Endothelial cell of umbilical vein (primary cell): ENCODE results near the gene MTERF1. TPM values are rescaled to one million over a fixed set of nuclear protein-coding genes. Genes with fewer than 3 reads are reported as not detected.

ENCODE experiments used
- BruUV-seq: library from RNA; stranded (reverse); fragments of 400-500 nt; replicated peaks from 2 replicates; lab custom pipeline; 2021; lab: Mats Ljungman, UMichigan
- CTCF ChIA-PET: fragments of 300-600, 350-600 bp; sonication (Branson Sonifier 250); formaldehyde crosslinking; loops from one replicate; lab custom pipeline; 2021; ENCODE audit warnings: antibody characterized with exemption, inconsistent platforms; lab: Charles Lee
- POLR2A ChIA-PET: fragments of 300-600, 350-600 bp; sonication (Branson Sonifier 250); formaldehyde crosslinking; loops from one replicate; lab custom pipeline; 2021; ENCODE audit warnings: antibody characterized with exemption, inconsistent platforms; lab: Charles Lee
- DNase-seq: peaks from one replicate; pipeline ENCODE4 v3.0.0-alpha.2; 2011; ENCODE audit warnings: low read depth, low spot score
- FAIRE-seq: peaks from 2 replicates; lab custom pipeline; 2011; peaks lifted over from hg19 to GRCh38; lab: Jason Lieb, UNC
- H2AFZ ChIP-seq: 2 replicates; pipeline ENCODE4 v1.6.0; 2012; ENCODE audit warnings: low read depth, low read length, control low read depth, inconsistent platforms
- H3K27ac ChIP-seq: 2 replicates; pipeline ENCODE4 v1.5.1; 2011; ENCODE audit warnings: low read depth, mild to moderate bottlenecking, control low read depth, low read length, moderate library complexity; ENCODE audit not compliant: insufficient read depth
- H3K27me3 ChIP-seq, 2 experiments: 2 replicates each; pipeline versions ENCODE4 v1.6.0 to v1.6.1; 2011; ENCODE audit warnings: low read length in 2 of 2, mixed read lengths in 1 of 2; ENCODE audit not compliant: control insufficient read depth in 2 of 2, insufficient read depth in 2 of 2
- H3K36me3 ChIP-seq, 2 experiments: 2 replicates in 1 of 2; 3 replicates in 1 of 2; pipeline ENCODE4 v1.5.1; 2011; ENCODE audit warnings: low read length in 2 of 2, mild to moderate bottlenecking in 1 of 2, moderate library complexity in 1 of 2; ENCODE audit not compliant: control insufficient read depth in 2 of 2, insufficient read depth in 2 of 2; ENCODE audit errors: extremely low read depth in 1 of 2
- H3K4me1 ChIP-seq: 3 replicates; pipeline ENCODE4 v1.5.1; 2011; ENCODE audit warnings: mild to moderate bottlenecking, low read length; ENCODE audit not compliant: control insufficient read depth, insufficient read depth; ENCODE audit errors: extremely low read depth
- H3K4me2 ChIP-seq: 2 replicates; pipeline ENCODE4 v1.6.1; 2011; ENCODE audit warnings: low read length, control low read depth, mixed read lengths; ENCODE audit not compliant: insufficient read depth
- H3K4me3 ChIP-seq, 3 experiments: fragments of 200-600 bp in 1 of 3; sonication (generic), shearing (Covaris generic) in 1 of 3; replicated peaks in 1 of 3; 2 replicates each; pipeline ENCODE4 v1.5.1; 2011 to 2016; ENCODE audit warnings: control low read depth in 3 of 3, low read length in 3 of 3, mild to moderate bottlenecking in 2 of 3, inconsistent platforms in 1 of 3, low read depth in 1 of 3, moderate library complexity in 1 of 3; ENCODE audit not compliant: insufficient read depth in 1 of 3
- H3K79me2 ChIP-seq: 2 replicates; pipeline ENCODE4 v1.6.0; 2012; ENCODE audit warnings: low read length, inconsistent platforms; ENCODE audit not compliant: control insufficient read depth, insufficient read depth
- H3K9ac ChIP-seq: replicated peaks from 2 replicates; pipeline ENCODE3; 2011; ENCODE audit warnings: low read length, control low read depth; ENCODE audit not compliant: insufficient read depth; ENCODE audit errors: extremely low read depth
- H3K9me1 ChIP-seq: replicated peaks from 3 replicates; pipeline ENCODE4 v1.6.0; 2011; ENCODE audit warnings: mild to moderate bottlenecking, low read length; ENCODE audit not compliant: control insufficient read depth, insufficient read depth; ENCODE audit errors: extremely low read depth
- H3K9me3 ChIP-seq: replicated peaks from 2 replicates; pipeline ENCODE4 v1.5.1; 2012; ENCODE audit warnings: low read length, inconsistent platforms; ENCODE audit not compliant: control insufficient read depth, insufficient read depth
- H4K20me1 ChIP-seq: replicated peaks from 2 replicates; pipeline ENCODE3; 2011; ENCODE audit warnings: mild to moderate bottlenecking, low read length; ENCODE audit not compliant: control insufficient read depth, insufficient read depth; ENCODE audit errors: extremely low read depth
- CTCF ChIP-seq, 2 donors: IDR thresholded peaks; 1 replicate in 1 of 2; 2 replicates in 1 of 2; pipeline ENCODE4 v1.5.1; 2011; ENCODE audit warnings: low read length in 2 of 2, mild to moderate bottlenecking in 2 of 2, moderate library complexity in 2 of 2, control low read depth in 1 of 2, inconsistent platforms in 1 of 2, low read depth in 1 of 2; ENCODE audit not compliant: insufficient read depth in 1 of 2; ENCODE audit errors: extremely low read depth in 1 of 2
- EZH2 ChIP-seq: IDR thresholded peaks from 2 replicates; pipeline ENCODE4 v1.6.1; 2012; ENCODE audit warnings: borderline replicate concordance, low read depth, mild to moderate bottlenecking, moderate library complexity, low read length, inconsistent platforms; ENCODE audit not compliant: severe bottlenecking
- FOS ChIP-seq: IDR thresholded peaks from 2 replicates; pipeline ENCODE4 v1.6.1; 2011; ENCODE audit warnings: mild to moderate bottlenecking, low read length, moderate library complexity, borderline replicate concordance; ENCODE audit not compliant: insufficient read depth
- GATA2 ChIP-seq: IDR thresholded peaks from 2 replicates; pipeline ENCODE4 v1.7.0; 2011; ENCODE audit warnings: low read depth, mild to moderate bottlenecking, moderate library complexity, mixed read lengths, low read length; ENCODE audit not compliant: insufficient read length, insufficient read depth
- JUN ChIP-seq: IDR thresholded peaks from 2 replicates; pipeline ENCODE4 v1.6.1; 2011; ENCODE audit warnings: borderline replicate concordance, low read depth; ENCODE audit not compliant: insufficient read length, insufficient read depth
- MAX ChIP-seq: IDR thresholded peaks from 2 replicates; pipeline ENCODE4 v1.6.1; 2011; ENCODE audit not compliant: insufficient read depth, insufficient read length
- MYC ChIP-seq: IDR thresholded peaks from one replicate; pipeline ENCODE4 v1.6.1; 2011; ENCODE audit warnings: mild to moderate bottlenecking, low read depth, low read length
- POLR2A ChIP-seq: IDR thresholded peaks from 2 replicates; pipeline ENCODE4 v1.6.1; 2012; ENCODE audit warnings: low read depth, mild to moderate bottlenecking, control low read depth, low read length
- POLR2AphosphoS5 ChIP-seq: IDR thresholded peaks from 2 replicates; pipeline ENCODE4 v1.6.1; 2012; ENCODE audit warnings: low read depth, mild to moderate bottlenecking, control low read depth, low read length, moderate library complexity; ENCODE audit not compliant: insufficient read depth
- dilution Hi-C: fragments of 300-500 bp; cut with MboI; formaldehyde crosslinking; loops from one replicate; pipeline ENCODE4 v1.15.0; 2019; ENCODE audit warnings: low sequenced_read_pairs; ENCODE audit not compliant: extremely low pct_ligation_motif_present
- intact Hi-C: fragments of 100-400 bp; cut with micrococcal nuclease; formaldehyde crosslinking; loops from one replicate; pipeline ENCODE4 v1.10.0; 2022
- polyA plus RNA-seq, 4 experiments: library from polyadenylated mRNA; depleted of rRNA in 3 of 4; stranded (reverse) in 3 of 4; unstranded in 1 of 4; fragments of >200 nt; gene quantifications; 2 replicates each; pipeline versions ENCODE4 v1.2.1 to v1.2.3, GENCODE V29; 2011 to 2012; ENCODE audit warnings: missing spikeins in 1 of 4
- total RNA-seq: library from RNA; stranded (reverse); gene quantifications from 2 replicates; pipeline ENCODE4 v1.2.3, GENCODE V29; 2021

The MTERF1 gene
- total and polyA plus RNA-seq, 2 donors (not counting 3 experiments of a cell fraction or from before 2014, with no cell fraction given), result 3.1 to 10.2 TPM

- no peaks in the 10 kb centered on the region for H3K79me2 ChIP-seq
- no peak for DNase-seq
- no peak overlapping the region for H2AFZ ChIP-seq
- BruUV-seq, result no TSS peak
- POLR2A ChIA-PET, result no interaction called here
- no peaks in the 10 kb centered on the region for H3K9me1 ChIP-seq
- intact Hi-C loops, result no loop called here
- H4K20me1 ChIP-seq, result no peaks in the 10 kb centered on the region
- H3K27ac ChIP-seq, result no peak overlapping the region
- H3K9me3 ChIP-seq, result no peaks in the 10 kb centered on the region
- no peaks in the 10 kb centered on the region for H3K27me3 ChIP-seq
- no peak overlapping the region for H3K9ac ChIP-seq
- dilution Hi-C loops, result no loop called here
- no peak for TF ChIP-seq MYC
- TF ChIP-seq POLR2AphosphoS5, result no peak
- TF ChIP-seq POLR2A, result no peak
- TF ChIP-seq MAX, result no peak
- TF ChIP-seq FOS, result no peak
- no peak for TF ChIP-seq CTCF (IDR thresholded peaks at IDR 0.05; ENCODE audit: extremely low read depth in 1 of 2, insufficient read depth in 1 of 2, low read depth in 1 of 2, low read length in 2 of 2)
- TF ChIP-seq JUN, result no peak
- TF ChIP-seq EZH2, result no peak
- no peak for TF ChIP-seq GATA2
- no peaks in the 10 kb centered on the region for H3K4me1 ChIP-seq
- CTCF ChIA-PET, result no interaction called here
- no peak for FAIRE-seq
- no peaks in the 10 kb centered on the region for H3K36me3 ChIP-seq
- no peak overlapping the region for H3K4me2 ChIP-seq
- no peak overlapping the region for H3K4me3 ChIP-seq
Measured at GRCh38 chr7:91827169-91827568, 53.3 kb downstream of the MTERF1 start.
